OCI-LY7 (cell line): Measurements from ENCODE around the gene NKG7. TPM values are rescaled to one million over a fixed set of nuclear protein-coding genes. Genes with fewer than 3 reads are reported as not detected.

Experiments
- BruUV-seq: library from RNA; stranded (reverse); fragments of 400-500 nt; replicated peaks from 2 replicates; lab custom pipeline; 2021; lab: Mats Ljungman, UMichigan
- CTCF ChIA-PET: fragments of 300-600 bp; sonication (Branson Sonifier 250); formaldehyde crosslinking; loops from one replicate; lab custom pipeline; 2022; ENCODE audit warnings: antibody characterized with exemption; ENCODE audit not compliant: unreplicated experiment; lab: Charles Lee
- POLR2A ChIA-PET: fragments of 300-600 bp; sonication (Branson Sonifier 250); formaldehyde crosslinking; loops from one replicate; lab custom pipeline; 2022; ENCODE audit warnings: antibody characterized with exemption; lab: Charles Lee
- DNase-seq: peaks from one replicate; pipeline ENCODE4 v3.0.0-alpha.2; 2015; ENCODE audit warnings: low spot score
- H2AFZ ChIP-seq: fragments of 200-600 bp; sonication (generic), shearing (Covaris generic); 2 replicates; pipeline ENCODE4 v1.6.1; 2014; ENCODE audit warnings: mild to moderate bottlenecking, antibody characterized with exemption, low read length, moderate library complexity
- H3K27ac ChIP-seq: fragments of 200-600 bp; sonication (generic); 2 replicates; pipeline ENCODE4 v1.5.1; 2014; ENCODE audit warnings: mixed run types, low read depth, mild to moderate bottlenecking, moderate library complexity, low read length, inconsistent platforms; ENCODE audit not compliant: poor library complexity, severe bottlenecking
- H3K36me3 ChIP-seq: fragments of 200-600 bp; sonication (generic); 2 replicates; pipeline ENCODE4 v1.6.1; 2014; ENCODE audit warnings: mild to moderate bottlenecking, antibody characterized with exemption, low read length, moderate library complexity, mixed read lengths; ENCODE audit not compliant: insufficient read depth
- H3K4me1 ChIP-seq: fragments of 200-600 bp; sonication (generic); 2 replicates; pipeline ENCODE4 v1.5.1; 2014; ENCODE audit warnings: mild to moderate bottlenecking, low read length; ENCODE audit not compliant: insufficient read depth, poor library complexity, severe bottlenecking
- H3K4me2 ChIP-seq: fragments of 200-600 bp; sonication (generic); 2 replicates; pipeline ENCODE4 v1.6.1; 2014; ENCODE audit warnings: mild to moderate bottlenecking, low read length
- H3K4me3 ChIP-seq: fragments of 200-600 bp; sonication (generic); 2 replicates; pipeline ENCODE4 v1.5.1; 2014; ENCODE audit warnings: mild to moderate bottlenecking, low read depth, low read length; ENCODE audit not compliant: poor library complexity, severe bottlenecking
- H3K79me2 ChIP-seq: fragments of 200-600 bp; sonication (generic); 2 replicates; pipeline ENCODE4 v1.6.1; 2016; ENCODE audit warnings: low read depth, mild to moderate bottlenecking, low read length, moderate library complexity, mixed read lengths; ENCODE audit not compliant: insufficient read depth
- H3K9me2 ChIP-seq: fragments of 200-600 bp; sonication (generic); 2 replicates; pipeline ENCODE4 v1.6.1; 2016; ENCODE audit warnings: mild to moderate bottlenecking, low read length, mixed read lengths; ENCODE audit not compliant: insufficient read depth
- H3K9me3 ChIP-seq: fragments of 200-600 bp; sonication (generic); 2 replicates; pipeline ENCODE4 v1.6.1; 2014; ENCODE audit warnings: mild to moderate bottlenecking, mixed run types, low read length, mixed read lengths
- H4K20me1 ChIP-seq: fragments of 200-600 bp; sonication (generic); 2 replicates; pipeline ENCODE4 v1.6.1; 2014; ENCODE audit warnings: mild to moderate bottlenecking, antibody characterized with exemption, low read length, moderate library complexity, mixed read lengths; ENCODE audit not compliant: insufficient read depth
- EZH2phosphoT487 ChIP-seq: fragments of 200-600 bp; sonication (generic); IDR thresholded peaks from 2 replicates; pipeline ENCODE4 v1.6.1; 2018; ENCODE audit warnings: low read depth, borderline replicate concordance, mild to moderate bottlenecking, mixed run types, antibody characterized with exemption, low read length, moderate library complexity, mixed read lengths
- intact Hi-C: fragments of 100-400 bp; cut with micrococcal nuclease; formaldehyde crosslinking; loops from one replicate; pipeline ENCODE4 v1.10.0; 2022; ENCODE audit not compliant: unreplicated experiment
- total RNA-seq, 2 experiments: library from RNA; depleted of rRNA in 1 of 2; stranded (reverse); fragments of >200 nt in 1 of 2; shearing (Covaris generic) in 1 of 2; gene quantifications; 2 replicates each; pipeline ENCODE4 v1.2.3, GENCODE V29; 2014 to 2022
- TF ChIP-seq, protein P1 (sequence below): fragments of 200-600 bp; sonication (generic); conservative IDR thresholded peaks from 2 replicates; pipeline ENCODE4 v1.5.1; 2014; ENCODE audit warnings: mild to moderate bottlenecking, antibody characterized with exemption, low read length, moderate library complexity, mixed read lengths

The NKG7 gene
- total RNA-seq, 2 experiments from 2014 or later = not detected

DNA sequence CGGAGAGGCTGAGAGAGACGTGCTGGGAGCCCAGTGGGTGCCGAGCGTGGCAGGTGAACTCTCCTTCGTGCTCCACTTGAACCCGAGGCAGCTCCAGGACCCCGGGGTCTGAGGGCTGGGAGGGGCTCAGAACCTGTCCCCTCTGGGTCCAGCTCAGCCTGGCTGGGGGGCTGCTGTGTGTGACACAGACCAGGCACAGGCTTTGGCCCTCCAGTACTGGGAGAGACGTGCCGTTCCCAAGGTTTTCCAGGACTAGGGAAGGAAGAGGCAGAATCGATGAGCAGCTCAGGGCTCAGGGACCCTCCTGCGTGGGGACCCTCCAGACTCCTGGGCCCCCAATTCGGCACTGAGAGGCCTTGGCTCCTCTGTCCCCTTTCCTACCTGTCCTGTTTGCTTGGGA lies 42.7 kb upstream of the NKG7 start:
- CTCF ChIA-PET = no interaction called here
- POLR2A ChIA-PET = no interaction called here

DNA sequence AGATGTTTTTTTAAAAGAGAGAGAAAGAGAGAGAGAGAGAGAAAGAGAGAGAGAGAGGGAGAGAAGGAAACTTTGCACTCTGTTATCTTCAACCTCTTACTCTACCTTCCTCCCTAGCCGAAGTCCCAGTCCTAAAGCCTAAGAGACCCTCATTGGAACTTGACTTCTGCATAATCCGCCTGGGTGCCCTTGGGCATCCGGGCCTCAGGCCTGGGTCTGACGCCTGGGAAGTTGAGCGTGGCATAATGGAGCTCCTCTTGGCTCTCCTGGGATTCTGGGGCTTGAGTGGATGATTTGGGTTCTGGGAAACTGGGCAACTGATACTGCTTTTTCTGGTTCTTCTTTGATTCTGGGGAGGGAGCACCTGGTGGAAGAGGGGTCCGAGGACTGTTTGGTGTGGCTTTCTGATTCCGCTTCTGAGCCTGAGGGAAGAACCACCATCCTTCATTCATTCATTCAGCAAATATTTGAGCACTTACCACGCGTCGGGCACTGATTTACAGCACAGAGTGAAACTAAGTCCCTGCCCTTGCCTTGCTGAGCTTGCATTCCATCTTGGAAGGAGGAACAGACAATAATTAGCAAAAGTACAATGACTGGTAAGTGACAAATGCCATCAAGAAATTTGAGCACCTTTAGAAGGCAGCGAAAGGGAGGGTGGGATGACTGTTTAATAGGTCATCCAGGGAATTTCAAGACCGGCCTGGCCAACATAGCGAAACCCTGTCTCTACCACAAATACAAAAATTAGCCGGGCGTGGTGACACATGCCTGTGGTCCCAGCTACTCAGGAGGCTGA lies 38.7 kb upstream of the NKG7 start:
- Histone ChIP-seq H2AFZ (no peak overlapping the region), H3K4me1 (peaks cover 33% of the 10 kb centered on the region), H3K9me2 (no peaks in the 10 kb centered on the region), H4K20me1 (no peaks in the 10 kb centered on the region), H3K36me3 (peaks cover 46% of the 10 kb centered on the region), H3K9me3 (no peaks in the 10 kb centered on the region), H3K79me2 (peaks cover 5% of the 10 kb centered on the region; the same call in 1 of the 2 replicates), H3K4me2 (no peak overlapping the region), H3K27ac (no peak overlapping the region), H3K4me3 (no peak overlapping the region)
- ChIA-PET CTCF (no interaction called here), POLR2A (interaction anchor here (0.6 kb wide), 1 partner anchor 67 kb away, joined by 5 read pairs; no protein-coding TSS in a partner anchor)
- no peak for TF ChIP-seq EZH2phosphoT487
- TF ChIP-seq, protein P1, sequence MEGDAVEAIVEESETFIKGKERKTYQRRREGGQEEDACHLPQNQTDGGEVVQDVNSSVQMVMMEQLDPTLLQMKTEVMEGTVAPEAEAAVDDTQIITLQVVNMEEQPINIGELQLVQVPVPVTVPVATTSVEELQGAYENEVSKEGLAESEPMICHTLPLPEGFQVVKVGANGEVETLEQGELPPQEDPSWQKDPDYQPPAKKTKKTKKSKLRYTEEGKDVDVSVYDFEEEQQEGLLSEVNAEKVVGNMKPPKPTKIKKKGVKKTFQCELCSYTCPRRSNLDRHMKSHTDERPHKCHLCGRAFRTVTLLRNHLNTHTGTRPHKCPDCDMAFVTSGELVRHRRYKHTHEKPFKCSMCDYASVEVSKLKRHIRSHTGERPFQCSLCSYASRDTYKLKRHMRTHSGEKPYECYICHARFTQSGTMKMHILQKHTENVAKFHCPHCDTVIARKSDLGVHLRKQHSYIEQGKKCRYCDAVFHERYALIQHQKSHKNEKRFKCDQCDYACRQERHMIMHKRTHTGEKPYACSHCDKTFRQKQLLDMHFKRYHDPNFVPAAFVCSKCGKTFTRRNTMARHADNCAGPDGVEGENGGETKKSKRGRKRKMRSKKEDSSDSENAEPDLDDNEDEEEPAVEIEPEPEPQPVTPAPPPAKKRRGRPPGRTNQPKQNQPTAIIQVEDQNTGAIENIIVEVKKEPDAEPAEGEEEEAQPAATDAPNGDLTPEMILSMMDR = no peak
- no peak for DNase-seq
- no TSS peak for BruUV-seq
- intact Hi-C loops = no loop called here

More for the DNA sequence above, 42.7 kb upstream of the NKG7 start:
- DNase-seq = no peak
- H3K4me2 ChIP-seq = no peak overlapping the region
- no peaks in the 10 kb centered on the region for H4K20me1 ChIP-seq
- no peak for TF ChIP-seq EZH2phosphoT487
- TF ChIP-seq, protein P1 = no peak
- intact Hi-C loops = no loop called here
- no peaks in the 10 kb centered on the region for H3K9me3 ChIP-seq
- H3K4me3 ChIP-seq = no peak overlapping the region
- H3K79me2 ChIP-seq = peaks cover 13% of the 10 kb centered on the region; the same call in 1 of the 2 replicates
- H3K27ac ChIP-seq = no peak overlapping the region
- no peaks in the 10 kb centered on the region for H3K9me2 ChIP-seq
- BruUV-seq = no TSS peak
- peaks cover 39% of the 10 kb centered on the region for H3K36me3 ChIP-seq
- no peak overlapping the region for H2AFZ ChIP-seq
- H3K4me1 ChIP-seq = peaks cover 24% of the 10 kb centered on the region
